Smooth muscle cell (in vitro differentiated cells): ENCODE results near the gene FOXL2NB. TPM values are rescaled to one million over a fixed set of nuclear protein-coding genes. Genes with fewer than 3 reads are reported as not detected.

Source experiments
- DNase-seq: peaks from one replicate; lab custom pipeline; 2025; ENCODE audit not compliant: unreplicated experiment; lab: John Stamatoyannopoulos, UW
- H2AFZ ChIP-seq: fragments of 200-600 bp; sonication (generic); 2 replicates; pipeline ENCODE4 v1.6.0; 2016; ENCODE audit warnings: antibody characterized with exemption, low read depth, mild to moderate bottlenecking
- H3F3A ChIP-seq: fragments of 200-600 bp; sonication (generic); 2 replicates; pipeline ENCODE4 v1.6.0; 2017; ENCODE audit warnings: antibody characterized with exemption, low read depth
- H3K27ac ChIP-seq: fragments of 200-600 bp; sonication (generic); 2 replicates; pipeline ENCODE4 v1.5.1; 2016; ENCODE audit warnings: low read depth, mild to moderate bottlenecking
- H3K27me3 ChIP-seq: fragments of 200-600 bp; sonication (generic); 2 replicates; pipeline ENCODE4 v1.6.1; 2016; ENCODE audit warnings: low read depth, mild to moderate bottlenecking
- H3K36me3 ChIP-seq: fragments of 200-600 bp; sonication (generic); 2 replicates; pipeline ENCODE4 v1.5.1; 2016; ENCODE audit warnings: low read depth
- H3K4me1 ChIP-seq: fragments of 200-600 bp; sonication (generic); 2 replicates; pipeline ENCODE4 v1.5.1; 2016; ENCODE audit warnings: low read depth
- H3K4me2 ChIP-seq: fragments of 200-600 bp; sonication (generic); 2 replicates; pipeline ENCODE4 v1.6.0; 2016; ENCODE audit warnings: mild to moderate bottlenecking
- H3K4me3 ChIP-seq: fragments of 200-600 bp; sonication (generic); 2 replicates; pipeline ENCODE4 v1.5.1; 2016; ENCODE audit warnings: mild to moderate bottlenecking
- H3K79me2 ChIP-seq: fragments of 200-600 bp; sonication (generic); 2 replicates; pipeline ENCODE4 v1.6.0; 2016; ENCODE audit warnings: low read depth, mild to moderate bottlenecking
- H3K9ac ChIP-seq: fragments of 200-600 bp; sonication (generic); 2 replicates; pipeline ENCODE4 v1.6.0; 2016; ENCODE audit warnings: low read depth
- H3K9me3 ChIP-seq: fragments of 200-600 bp; sonication (generic); replicated peaks from 2 replicates; pipeline ENCODE4 v1.5.1; 2016; ENCODE audit warnings: low read depth
- H4K20me1 ChIP-seq: fragments of 200-600 bp; sonication (generic); 2 replicates; pipeline ENCODE4 v1.6.0; 2016; ENCODE audit warnings: low read depth
- WGBS: methylation state at CpG from one replicate; pipeline ENCODE4 v1.1.7; 2016; ENCODE audit warnings: low lambda C conversion rate; 5-methylcytosine and 5-hydroxymethylcytosine counted together
- polyA plus RNA-seq: library from polyadenylated mRNA; unstranded; fragments of >200 nt; fragmentation: Nextera tagmentation; extraction: Ambion mirVana; gene quantifications from 2 replicates; pipeline ENCODE4 v1.2.1, GENCODE V29; 2016
- total RNA-seq: library from RNA; depleted of rRNA; stranded (reverse); fragments of >200 nt; gene quantifications from 2 replicates; pipeline ENCODE4 v1.2.3, GENCODE V29; 2014
- TF ChIP-seq, protein P1 (sequence below): fragments of 200-600 bp; sonication (generic); IDR thresholded peaks from 2 replicates; pipeline ENCODE4 v1.5.1; 2017; ENCODE audit warnings: borderline replicate concordance, mild to moderate bottlenecking, antibody characterized with exemption; ENCODE audit not compliant: insufficient read depth, poor library complexity, severe bottlenecking

Gene FOXL2NB
- total and polyA plus RNA-seq, 2 experiments from 2014 or later, result not detected

DNA sequence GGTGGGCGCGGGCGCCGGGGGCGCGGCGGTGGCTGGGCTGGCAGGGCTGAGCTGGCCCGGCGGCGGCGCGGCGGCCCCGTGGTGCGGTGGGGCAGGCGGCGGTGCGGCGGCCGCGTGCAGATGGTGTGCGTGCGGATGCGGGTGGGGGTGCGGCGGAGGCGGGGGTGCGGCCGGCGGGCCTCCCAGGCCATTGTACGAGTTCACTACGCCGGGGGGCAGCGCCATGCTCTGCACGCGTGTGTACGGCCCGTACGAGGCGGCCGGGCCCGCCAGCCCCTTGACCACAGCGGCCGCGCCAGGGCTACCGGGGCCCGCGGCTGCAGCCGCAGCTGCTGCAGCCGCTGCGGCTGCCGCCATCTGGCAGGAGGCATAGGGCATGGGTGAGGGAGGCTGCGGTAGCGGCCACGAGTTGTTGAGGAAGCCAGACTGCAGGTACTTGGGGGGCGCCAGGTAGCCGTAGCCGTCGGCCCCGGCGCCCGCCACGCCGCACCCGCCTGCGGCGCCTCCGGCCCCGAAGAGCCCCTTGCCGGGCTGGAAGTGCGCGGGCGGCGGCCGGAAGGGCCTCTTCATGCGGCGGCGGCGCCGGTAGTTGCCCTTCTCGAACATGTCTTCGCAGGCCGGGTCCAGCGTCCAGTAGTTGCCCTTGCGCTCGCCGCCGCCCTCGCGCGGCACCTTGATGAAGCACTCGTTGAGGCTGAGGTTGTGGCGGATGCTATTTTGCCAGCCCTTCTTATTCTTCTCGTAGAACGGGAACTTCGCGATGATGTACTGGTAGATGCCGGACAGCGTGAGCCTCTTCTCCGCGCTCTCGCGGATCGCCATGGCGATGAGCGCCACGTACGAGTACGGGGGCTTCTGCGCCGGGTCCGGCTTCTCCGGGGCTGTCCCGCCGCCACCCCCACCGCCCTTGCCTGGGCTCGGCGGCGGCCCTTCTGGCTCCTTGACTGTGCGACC, 1.0 kb upstream of the FOXL2NB start:
- H3K9ac ChIP-seq, result no peak overlapping the region
- no peaks in the 10 kb centered on the region for H3K79me2 ChIP-seq
- WGBS, result under 1% methylated on average over 84 of the region's 120 CpGs
- TF ChIP-seq, protein P1, sequence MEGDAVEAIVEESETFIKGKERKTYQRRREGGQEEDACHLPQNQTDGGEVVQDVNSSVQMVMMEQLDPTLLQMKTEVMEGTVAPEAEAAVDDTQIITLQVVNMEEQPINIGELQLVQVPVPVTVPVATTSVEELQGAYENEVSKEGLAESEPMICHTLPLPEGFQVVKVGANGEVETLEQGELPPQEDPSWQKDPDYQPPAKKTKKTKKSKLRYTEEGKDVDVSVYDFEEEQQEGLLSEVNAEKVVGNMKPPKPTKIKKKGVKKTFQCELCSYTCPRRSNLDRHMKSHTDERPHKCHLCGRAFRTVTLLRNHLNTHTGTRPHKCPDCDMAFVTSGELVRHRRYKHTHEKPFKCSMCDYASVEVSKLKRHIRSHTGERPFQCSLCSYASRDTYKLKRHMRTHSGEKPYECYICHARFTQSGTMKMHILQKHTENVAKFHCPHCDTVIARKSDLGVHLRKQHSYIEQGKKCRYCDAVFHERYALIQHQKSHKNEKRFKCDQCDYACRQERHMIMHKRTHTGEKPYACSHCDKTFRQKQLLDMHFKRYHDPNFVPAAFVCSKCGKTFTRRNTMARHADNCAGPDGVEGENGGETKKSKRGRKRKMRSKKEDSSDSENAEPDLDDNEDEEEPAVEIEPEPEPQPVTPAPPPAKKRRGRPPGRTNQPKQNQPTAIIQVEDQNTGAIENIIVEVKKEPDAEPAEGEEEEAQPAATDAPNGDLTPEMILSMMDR, result peak; percentile 4
- H3K4me2 ChIP-seq, result peak overlapping the region; percentile 87
- no peak for DNase-seq
- H3K27me3 ChIP-seq, result peaks cover 99% of the 10 kb centered on the region
- H2AFZ ChIP-seq, result peak overlapping the region; percentile 49
- peak overlapping the region; percentile 45 for H3K4me3 ChIP-seq
- peaks cover 34% of the 10 kb centered on the region for H3K4me1 ChIP-seq
- no peaks in the 10 kb centered on the region for H3K36me3 ChIP-seq
- no peaks in the 10 kb centered on the region for H4K20me1 ChIP-seq
- H3F3A ChIP-seq, result no peaks in the 10 kb centered on the region
- H3K9me3 ChIP-seq, result no peaks in the 10 kb centered on the region
- no peak overlapping the region for H3K27ac ChIP-seq

DNA sequence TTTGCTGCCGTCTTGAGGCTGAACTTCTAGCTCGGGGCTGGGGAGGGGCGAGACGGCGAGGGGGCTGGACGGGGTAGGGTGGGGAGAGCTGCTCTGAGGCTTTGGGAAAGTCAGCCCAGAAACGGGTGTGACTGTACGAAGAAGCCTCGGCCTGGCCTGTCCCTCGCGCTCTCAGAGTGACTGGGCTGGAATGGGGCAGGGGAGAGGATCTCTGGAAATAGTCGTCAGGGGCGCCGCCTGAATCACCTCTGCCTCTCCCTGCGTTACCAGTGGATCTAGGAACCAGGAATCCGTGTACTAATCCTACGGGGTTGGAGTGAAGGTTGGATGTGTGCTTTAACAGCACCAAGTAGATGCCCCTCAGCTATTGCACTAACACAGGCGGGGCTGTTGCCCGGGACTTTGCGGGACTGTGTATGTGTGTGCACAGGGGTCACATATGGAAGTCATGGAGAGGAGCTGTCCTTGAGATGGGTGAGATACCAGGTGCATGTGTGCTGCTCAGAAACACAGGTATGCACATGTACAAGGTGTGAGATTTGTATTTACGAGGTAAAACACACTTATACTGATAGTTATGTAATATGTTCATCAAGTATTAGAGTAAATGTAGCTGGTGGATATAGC, 591 bp downstream of the FOXL2NB start:
- Histone ChIP-seq H2AFZ (no peak overlapping the region), H3K4me2 (peak overlapping the region; percentile 87), H3K27me3 (peaks cover 99% of the 10 kb centered on the region), H3K4me3 (peak overlapping the region; percentile 45), H3K9me3 (no peaks in the 10 kb centered on the region), H3K79me2 (no peaks in the 10 kb centered on the region), H3K4me1 (peaks cover 34% of the 10 kb centered on the region), H3K9ac (no peak overlapping the region), H3K27ac (no peak overlapping the region), H3K36me3 (no peaks in the 10 kb centered on the region), H4K20me1 (no peaks in the 10 kb centered on the region), H3F3A (no peaks in the 10 kb centered on the region)
- TF ChIP-seq, protein P1, result no peak
- 16% methylated on average over 20 of the region's 21 CpGs for WGBS
- no peak for DNase-seq

DNA sequence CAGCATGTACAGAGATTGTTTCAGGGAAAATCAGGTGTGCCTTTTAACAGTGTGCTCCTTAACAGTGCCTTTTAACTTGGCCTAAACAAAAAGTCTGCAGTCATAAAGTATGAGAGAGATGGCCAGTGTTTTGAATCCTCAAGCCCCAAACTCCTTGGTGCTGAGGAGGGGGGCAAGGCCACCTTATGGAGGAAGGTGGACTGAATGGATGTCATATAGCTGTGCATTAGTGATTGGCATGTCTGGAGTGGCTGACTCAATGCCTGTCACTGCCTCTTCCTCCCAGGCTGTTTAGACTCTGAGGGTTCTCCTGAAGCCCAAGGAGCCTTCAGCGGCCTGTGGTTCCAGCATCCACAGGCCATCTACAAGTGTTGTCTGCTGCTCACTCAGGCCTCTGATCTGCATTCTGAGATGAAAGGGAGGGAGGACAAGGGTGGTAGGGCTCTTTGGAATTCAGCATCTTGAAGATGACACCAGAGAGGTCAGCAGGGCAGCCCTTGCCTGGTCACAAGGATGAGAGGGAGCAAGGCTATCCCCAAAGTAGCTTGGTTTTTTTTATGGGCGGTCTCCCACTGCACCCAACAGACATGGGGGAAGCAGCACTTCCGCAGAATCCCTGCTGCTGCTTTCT, 1.5 kb downstream of the FOXL2NB start:
- H3K9ac ChIP-seq, result no peak overlapping the region
- H3K4me3 ChIP-seq, result no peak overlapping the region
- H2AFZ ChIP-seq, result no peak overlapping the region
- peaks cover 34% of the 10 kb centered on the region for H3K4me1 ChIP-seq
- no peak for DNase-seq
- H3K79me2 ChIP-seq, result no peaks in the 10 kb centered on the region
- peaks cover 99% of the 10 kb centered on the region for H3K27me3 ChIP-seq
- 52% methylated on average over 3 of the region's 3 CpGs for WGBS
- no peaks in the 10 kb centered on the region for H3K36me3 ChIP-seq
- H3K9me3 ChIP-seq, result no peaks in the 10 kb centered on the region
- H4K20me1 ChIP-seq, result no peaks in the 10 kb centered on the region
- H3K27ac ChIP-seq, result no peak overlapping the region
- TF ChIP-seq, protein P1, result no peak
- no peak overlapping the region for H3K4me2 ChIP-seq
- no peaks in the 10 kb centered on the region for H3F3A ChIP-seq
